ENCODE data around the gene MB.

MB gene

GRCh38 chr22:35631597-35631996 lies 14.5 kb upstream of the MB start:
- peak; percentile 36 for DNase-seq (ENCODE audit: low read depth, low spot score)
- peak; percentile 70 for TF ChIP-seq CTCF (IDR thresholded peaks at IDR 0.05; ENCODE audit: low read depth, low read length)
- in situ Hi-C loops (cut with HindIII; ENCODE audit: low sequenced_read_pairs) = no loop called here
- no peak overlapping the region for H3K4me3 ChIP-seq (ENCODE audit: low read depth, low read length)

DNA sequence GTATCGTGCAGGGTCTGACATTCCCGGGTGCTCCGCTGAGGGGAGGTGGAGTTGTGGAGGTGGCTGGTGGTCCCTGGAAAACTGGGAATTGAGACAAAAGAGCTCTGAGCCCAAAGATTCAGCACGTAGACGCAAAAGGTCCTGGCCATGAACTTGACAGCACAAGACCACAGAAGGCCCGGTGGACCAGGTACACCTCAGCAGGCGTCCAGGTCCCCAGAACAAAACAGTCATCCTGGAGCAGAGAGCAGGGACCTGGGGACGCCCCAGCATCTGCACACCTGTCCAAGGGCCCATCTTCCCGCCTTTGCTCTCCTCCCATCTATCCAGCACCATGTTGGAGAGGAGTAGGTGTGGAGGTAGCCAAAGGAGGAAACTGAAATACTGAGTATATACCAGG lies 13.8 kb upstream of the MB start:
- in situ Hi-C loops (cut with HindIII; ENCODE audit: low sequenced_read_pairs) = no loop called here
- DNase-seq (ENCODE audit: low read depth, low spot score) = no peak
- no peak for TF ChIP-seq CTCF (IDR thresholded peaks at IDR 0.05; ENCODE audit: low read depth, low read length)
- no peak overlapping the region for H3K4me3 ChIP-seq (ENCODE audit: low read depth, low read length)

DNA sequence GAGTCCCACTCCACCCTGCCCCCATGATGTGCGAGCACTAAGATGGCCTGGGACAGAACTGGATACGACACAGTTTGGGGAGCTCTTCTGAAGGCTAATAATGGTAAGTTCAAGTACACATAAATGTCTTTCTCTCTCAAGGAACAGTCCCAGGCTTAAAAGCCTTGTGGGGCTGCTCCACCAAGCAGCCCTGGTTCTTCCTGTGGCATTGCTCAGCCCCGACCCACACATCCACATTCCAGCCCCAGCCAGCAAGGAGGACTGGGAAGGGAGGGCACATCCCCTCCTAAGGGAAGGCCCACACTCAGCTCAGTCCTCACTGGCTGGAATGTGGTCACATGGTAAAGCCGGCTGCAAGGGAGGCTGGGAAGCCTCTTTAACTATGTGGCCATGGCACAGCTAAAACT lies 13.3 kb upstream of the MB start:
- in situ Hi-C loops (cut with HindIII; ENCODE audit: low sequenced_read_pairs) = no loop called here
- TF ChIP-seq CTCF (IDR thresholded peaks at IDR 0.05; ENCODE audit: low read depth, low read length) = no peak
- DNase-seq (ENCODE audit: low read depth, low spot score) = peak; percentile 45

DNA sequence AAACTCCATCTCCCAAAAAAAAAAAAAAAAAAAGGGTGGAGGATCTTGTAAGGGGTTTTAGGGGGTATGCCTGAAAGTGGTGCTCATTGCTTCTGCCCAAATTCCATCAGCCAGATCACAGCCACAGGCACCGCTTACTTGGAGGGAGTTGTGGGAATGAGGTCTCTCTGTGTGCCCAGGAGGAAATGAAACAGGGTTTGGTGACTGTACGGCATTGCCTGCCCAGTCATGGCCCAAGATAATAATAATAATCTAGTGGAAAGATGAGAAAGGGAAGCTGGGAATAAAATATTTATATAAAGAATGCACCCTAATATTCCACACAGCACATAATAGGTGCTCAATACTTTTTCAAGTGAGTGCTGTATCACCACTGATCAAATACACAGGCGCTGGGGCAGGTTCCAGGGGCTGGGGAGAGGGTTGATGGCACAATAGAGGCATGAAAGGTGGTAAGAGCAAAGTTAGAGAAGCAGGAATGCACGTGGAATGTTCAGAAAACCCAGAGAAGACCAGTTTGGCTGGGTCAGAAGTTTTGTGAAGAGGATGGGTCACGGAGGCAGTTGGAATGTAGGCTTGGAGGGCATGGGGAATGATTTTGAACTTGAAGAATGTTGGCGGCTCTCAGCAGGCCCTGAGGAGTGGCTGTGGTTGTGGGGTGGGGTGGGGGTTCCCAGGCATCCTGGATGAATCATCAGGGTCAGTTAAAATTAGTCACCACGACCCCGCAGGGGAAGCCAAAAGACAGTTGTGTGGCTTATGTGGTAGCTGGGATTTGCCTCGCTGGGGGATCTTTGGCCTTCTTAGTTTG lies 12.5 kb upstream of the MB start:
- no peak for TF ChIP-seq CTCF (IDR thresholded peaks at IDR 0.05; ENCODE audit: low read depth, low read length)
- in situ Hi-C loops (cut with HindIII; ENCODE audit: low sequenced_read_pairs) = no loop called here
- peak; percentile 98 for DNase-seq (ENCODE audit: low read depth, low spot score)
- no peak overlapping the region for H3K4me3 ChIP-seq (ENCODE audit: low read depth, low read length)

More for the DNA sequence above, 13.3 kb upstream of the MB start:
- H3K4me3 ChIP-seq (ENCODE audit: low read depth, low read length) = no peak overlapping the region

GRCh38 chr22:35628732-35629131 lies 11.6 kb upstream of the MB start:
- TF ChIP-seq CTCF (IDR thresholded peaks at IDR 0.05; ENCODE audit: low read depth, low read length) = no peak
- no peak for DNase-seq (ENCODE audit: low read depth, low spot score)
- in situ Hi-C loops (cut with HindIII; ENCODE audit: low sequenced_read_pairs) = no loop called here
- no peak overlapping the region for H3K4me3 ChIP-seq (ENCODE audit: low read depth, low read length)

DNA sequence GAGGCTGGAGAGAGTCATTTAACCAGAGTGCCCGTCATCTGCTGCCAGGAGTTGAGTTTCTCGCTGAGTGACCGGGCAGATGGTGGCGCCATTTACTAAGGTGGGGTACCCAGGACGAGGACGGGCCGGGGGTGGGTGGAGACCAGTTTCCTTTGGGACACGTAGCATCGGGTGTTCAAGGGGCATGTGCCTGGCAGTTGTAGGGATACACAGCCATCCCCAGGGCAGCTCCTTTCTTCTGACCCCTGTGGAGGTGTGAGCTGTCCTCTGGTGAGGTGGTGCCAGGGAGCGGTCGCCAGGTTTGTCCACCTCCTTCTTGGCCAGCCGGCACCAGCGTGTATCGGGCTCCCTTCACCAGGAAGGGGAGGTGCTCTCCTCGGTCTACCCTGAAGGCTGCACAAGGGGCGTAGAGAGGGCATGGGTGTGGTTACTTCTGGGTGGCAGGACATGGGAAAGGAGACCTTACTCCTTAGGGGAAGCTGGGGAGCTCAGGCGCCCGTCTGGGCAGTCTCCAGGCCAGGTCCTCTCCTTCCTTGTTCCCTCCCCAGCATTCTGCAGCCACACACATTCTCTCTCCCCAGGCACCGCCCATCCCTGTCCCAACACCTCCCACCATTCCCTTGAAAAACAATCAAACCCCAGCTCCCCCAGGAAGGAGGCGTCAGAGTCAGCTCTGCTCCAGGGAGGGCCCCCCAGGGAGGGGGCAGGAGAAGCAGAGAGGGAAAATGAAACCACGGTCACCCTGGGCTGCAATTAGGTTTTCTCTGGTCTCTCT lies 10.3 kb upstream of the MB start:
- H3K4me3 ChIP-seq (ENCODE audit: low read depth, low read length) = peak overlapping the region; percentile 51
- in situ Hi-C loops (cut with HindIII; ENCODE audit: low sequenced_read_pairs) = no loop called here
- DNase-seq (ENCODE audit: low read depth, low spot score) = peak; percentile 96
- peak; percentile 69 for TF ChIP-seq CTCF (IDR thresholded peaks at IDR 0.05; ENCODE audit: low read depth, low read length)

Data from astrocyte of the spinal cord (primary cell).